Suprapubic skin (tissue), 4 donors: Measurements from ENCODE around the gene RNF130. TPM values are rescaled to one million over a fixed set of nuclear protein-coding genes. Genes with fewer than 3 reads are reported as not detected.

Source experiments
- DNase-seq, 2 donors: peaks; one replicate each; pipeline ENCODE4 v3.0.0-alpha.2; 2019; ENCODE audit warnings: low spot score in 2 of 2
- H3K27ac ChIP-seq: fragments of 200-600 bp; sonication (generic); one replicate; pipeline ENCODE4 v1.5.1; 2019
- H3K27me3 ChIP-seq: fragments of 200-600 bp; sonication (generic); one replicate; pipeline ENCODE4 v1.5.1; 2019
- H3K36me3 ChIP-seq: fragments of 200-600 bp; sonication (generic); one replicate; pipeline ENCODE4 v1.5.1; 2019
- H3K4me1 ChIP-seq: fragments of 200-600 bp; sonication (generic); one replicate; pipeline ENCODE4 v1.5.1; 2019
- H3K4me3 ChIP-seq: fragments of 200-600 bp; sonication (generic); one replicate; pipeline ENCODE4 v1.5.1; 2019; ENCODE audit warnings: mild to moderate bottlenecking
- H3K9me3 ChIP-seq: fragments of 200-600 bp; sonication (generic); one replicate; pipeline ENCODE4 v1.5.1; 2019
- CTCF ChIP-seq, 2 donors: fragments of 200-600 bp in 1 of 2; fragments of 450-650 bp in 1 of 2; sonication (generic) in 1 of 2; IDR thresholded peaks; one replicate each; pipeline ENCODE4 v1.5.1; 2016 to 2019; ENCODE audit warnings: antibody characterized with exemption in 2 of 2, mild to moderate bottlenecking in 1 of 2, moderate library complexity in 1 of 2
- EP300 ChIP-seq: sonication (generic); formaldehyde crosslinking; IDR thresholded peaks from one replicate; pipeline ENCODE4 v1.6.1; 2017; ENCODE audit warnings: antibody characterized with exemption
- POLR2A ChIP-seq, 2 donors: fragments of 450-650 bp; IDR thresholded peaks; one replicate each; pipeline ENCODE4 v1.6.1; 2017; ENCODE audit warnings: antibody characterized with exemption in 2 of 2, mild to moderate bottlenecking in 2 of 2, moderate library complexity in 2 of 2
- POLR2AphosphoS5 ChIP-seq, 3 donors: sonication (generic); formaldehyde crosslinking; IDR thresholded peaks; one replicate each; pipeline ENCODE4 v1.6.1; 2017; ENCODE audit warnings: antibody characterized with exemption in 3 of 3
- WGBS: methylation state at CpG from one replicate; pipeline ENCODE4 v1.1.5; 2018; 5-methylcytosine and 5-hydroxymethylcytosine counted together
- total RNA-seq, 4 donors: library from RNA; depleted of rRNA; stranded (reverse); fragments of >200 nt; gene quantifications; one replicate each; pipeline ENCODE4 v1.1.0, GENCODE V29; 2016

Gene RNF130
- total RNA-seq, 4 donors from 2014 or later, result 24.8 to 37.2 (median 29.8) TPM

- Histone ChIP-seq H3K4me3 (no peak overlapping the region), H3K9me3 (no peaks in the 10 kb centered on the region), H3K4me1 (no peaks in the 10 kb centered on the region), H3K36me3 (no peaks in the 10 kb centered on the region), H3K27ac (no peak overlapping the region), H3K27me3 (no peaks in the 10 kb centered on the region)
- TF ChIP-seq CTCF (IDR thresholded peaks at IDR 0.05) (no peak), POLR2AphosphoS5 (IDR thresholded peaks at IDR 0.05) (no peak), POLR2A (IDR thresholded peaks at IDR 0.05) (no peak), EP300 (no peak)
- DNase-seq, result no peak
- WGBS, result 72% methylated on average over 9 of the region's 9 CpGs
These were observed 6.2 kb upstream of the RNF130 start for GRCh38 chr5:180077594-180078284.

GRCh38 chr5:180075703-180076102, 4.1 kb upstream of the RNF130 start:
- 87% methylated on average over 1 of the region's 1 CpG for WGBS
- no peak for DNase-seq
- Histone ChIP-seq H3K4me1 (peaks cover 3% of the 10 kb centered on the region), H3K36me3 (no peaks in the 10 kb centered on the region), H3K9me3 (no peaks in the 10 kb centered on the region), H3K4me3 (no peak overlapping the region), H3K27ac (no peak overlapping the region), H3K27me3 (no peaks in the 10 kb centered on the region)
- TF ChIP-seq CTCF (IDR thresholded peaks at IDR 0.05), result no peak

GRCh38 chr5:180074462-180074861, 2.9 kb upstream of the RNF130 start:
- Histone ChIP-seq H3K4me3 (no peak overlapping the region), H3K27me3 (no peaks in the 10 kb centered on the region), H3K27ac (no peak overlapping the region), H3K4me1 (peaks cover 15% of the 10 kb centered on the region), H3K9me3 (no peaks in the 10 kb centered on the region), H3K36me3 (no peaks in the 10 kb centered on the region)
- DNase-seq, result no peak
- no peak for TF ChIP-seq POLR2A (IDR thresholded peaks at IDR 0.05)
- WGBS, result 79% methylated on average over 4 of the region's 4 CpGs

- H3K4me1 ChIP-seq, result peaks cover 24% of the 10 kb centered on the region
- peak in 1 of 2 donors; percentile 70 for DNase-seq
- 82% methylated on average over 25 of the region's 25 CpGs for WGBS
- no peak overlapping the region for H3K27ac ChIP-seq
- no peaks in the 10 kb centered on the region for H3K36me3 ChIP-seq
- H3K9me3 ChIP-seq, result no peaks in the 10 kb centered on the region
- no peak overlapping the region for H3K4me3 ChIP-seq
- H3K27me3 ChIP-seq, result no peaks in the 10 kb centered on the region
- TF ChIP-seq EP300, result no peak
- TF ChIP-seq POLR2A (IDR thresholded peaks at IDR 0.05), result no peak
These were observed 997 bp upstream of the RNF130 start for GRCh38 chr5:180072556-180072955.

GRCh38 chr5:180072256-180072548, 643 bp upstream of the RNF130 start:
- no peak for DNase-seq
- Histone ChIP-seq H3K4me1 (peaks cover 28% of the 10 kb centered on the region), H3K4me3 (peak overlapping the region; percentile 97), H3K36me3 (no peaks in the 10 kb centered on the region), H3K27me3 (no peaks in the 10 kb centered on the region), H3K27ac (no peak overlapping the region), H3K9me3 (no peaks in the 10 kb centered on the region)
- TF ChIP-seq CTCF (IDR thresholded peaks at IDR 0.05) (no peak), POLR2A (IDR thresholded peaks at IDR 0.05) (no peak), POLR2AphosphoS5 (IDR thresholded peaks at IDR 0.05) (no peak), EP300 (no peak)
- 10% methylated on average over 14 of the region's 14 CpGs for WGBS

GRCh38 chr5:180070756-180071530, 616 bp downstream of the RNF130 start:
- no peak for TF ChIP-seq POLR2A (IDR thresholded peaks at IDR 0.05)
- no peak for TF ChIP-seq CTCF (IDR thresholded peaks at IDR 0.05)
- TF ChIP-seq EP300, result no peak
- no peak for TF ChIP-seq POLR2AphosphoS5 (IDR thresholded peaks at IDR 0.05)
- WGBS, result 1% methylated on average over 23 of the region's 48 CpGs
- Histone ChIP-seq H3K9me3 (no peaks in the 10 kb centered on the region), H3K36me3 (no peaks in the 10 kb centered on the region), H3K4me3 (peak overlapping the region; percentile 97), H3K4me1 (peaks cover 28% of the 10 kb centered on the region), H3K27me3 (no peaks in the 10 kb centered on the region), H3K27ac (peak overlapping the region; percentile 90)
- DNase-seq, result no peak
